Kidney glomerular epithelial cell (primary cell): Measurements from ENCODE around the gene CD99.

Experiments used
- DNase-seq: peaks from one replicate; lab custom pipeline; 2025; lab: John Stamatoyannopoulos, UW

Gene CD99, protein sequence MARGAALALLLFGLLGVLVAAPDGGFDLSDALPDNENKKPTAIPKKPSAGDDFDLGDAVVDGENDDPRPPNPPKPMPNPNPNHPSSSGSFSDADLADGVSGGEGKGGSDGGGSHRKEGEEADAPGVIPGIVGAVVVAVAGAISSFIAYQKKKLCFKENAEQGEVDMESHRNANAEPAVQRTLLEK

GRCh38 chrX:2690856-2691542 is at the start of gene CD99:
TSS of gene CD99 (plus strand) at chrX:2691295. CDS start at chrX:2691361, 66 bp downstream.
- DNase-seq, result no peak

DNA sequence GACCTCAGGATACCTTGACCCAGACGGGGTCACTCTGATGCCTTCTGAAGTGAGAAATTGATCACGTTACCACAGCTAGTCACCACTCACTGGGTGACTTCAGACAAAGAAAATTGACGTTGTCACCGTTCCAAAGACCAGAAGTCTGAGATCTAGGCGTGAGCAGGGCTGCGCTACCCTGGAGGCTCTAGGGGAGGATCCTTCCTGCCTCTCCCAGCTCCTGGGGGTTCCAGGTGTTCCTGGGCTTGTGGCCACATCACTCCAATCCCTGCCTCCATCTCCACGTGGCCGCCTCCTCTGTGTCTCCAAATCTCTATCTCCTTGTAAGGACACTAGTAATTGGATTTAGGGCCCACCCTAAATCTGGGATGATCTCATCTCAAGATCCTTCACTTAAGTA is 48.9 kb upstream of the CD99 start:
- no peak for DNase-seq

- no peak for DNase-seq
Observed at GRCh38 chrX:2642791-2643190, 48.3 kb upstream of the CD99 start.

GRCh38 chrX:2643880-2644279 is 47.2 kb upstream of the CD99 start:
- DNase-seq, result no peak

GRCh38 chrX:2645563-2645962 is 45.5 kb upstream of the CD99 start:
- no peak for DNase-seq

DNA sequence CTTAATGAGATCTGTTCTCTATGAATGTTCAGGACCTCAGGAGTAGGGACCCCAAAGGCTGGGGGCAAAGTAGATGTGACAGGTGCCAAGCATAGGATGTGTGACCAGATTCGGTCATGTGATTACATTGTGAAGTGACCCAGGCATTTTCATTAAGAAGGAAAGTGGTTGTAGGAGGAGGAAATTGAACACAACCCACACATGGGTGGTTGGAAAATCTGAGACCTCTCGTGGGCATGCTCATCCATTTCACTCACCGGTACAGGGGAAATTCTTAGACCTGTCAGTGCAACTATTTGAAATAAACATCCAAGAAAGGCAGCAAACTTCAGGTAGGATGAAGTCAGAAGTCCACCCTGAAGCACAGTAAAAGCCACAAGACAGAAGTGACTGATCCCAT is 43.5 kb upstream of the CD99 start:
- DNase-seq, result no peak

DNA sequence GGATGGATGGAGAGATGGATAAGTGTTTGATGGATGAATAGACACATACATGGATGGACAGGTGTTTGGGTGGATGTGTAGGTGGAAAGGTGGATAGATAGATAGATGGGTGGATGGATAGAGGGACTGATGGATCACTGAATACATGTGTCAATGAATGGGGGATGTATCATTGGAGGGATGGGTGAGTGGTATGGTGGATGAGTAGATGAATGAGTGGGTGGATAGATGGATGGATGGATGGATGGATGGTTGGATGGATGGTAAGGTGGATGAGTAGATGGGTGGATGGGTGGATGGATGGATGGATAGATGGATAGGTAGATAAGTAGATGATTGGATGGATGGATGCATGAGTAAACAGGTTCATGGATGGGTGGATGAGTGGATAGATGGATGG is 41.1 kb upstream of the CD99 start:
- DNase-seq, result no peak

DNA sequence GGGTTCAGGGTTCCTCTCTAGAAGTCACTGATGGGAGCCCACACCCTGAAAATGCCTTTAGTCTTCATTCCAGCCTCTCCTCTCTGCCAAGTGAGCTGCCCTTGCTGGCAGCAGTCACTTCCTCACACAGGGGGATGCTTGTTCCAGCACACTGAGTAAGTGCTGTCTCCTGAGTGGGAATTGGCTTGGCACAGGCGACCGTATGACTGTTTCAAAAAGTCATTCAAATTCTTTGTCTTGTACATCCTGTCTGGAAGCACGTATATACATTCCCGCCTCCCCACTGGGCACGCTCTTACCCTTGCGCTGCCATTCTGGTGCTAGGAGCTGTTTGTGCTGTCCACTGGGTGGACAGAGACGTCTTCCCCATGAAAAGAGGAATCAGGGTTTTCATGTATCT is 40.2 kb upstream of the CD99 start:
- no peak for DNase-seq

- no peak for DNase-seq
Observed at GRCh38 chrX:2652106-2652505, 39.0 kb upstream of the CD99 start.

DNA sequence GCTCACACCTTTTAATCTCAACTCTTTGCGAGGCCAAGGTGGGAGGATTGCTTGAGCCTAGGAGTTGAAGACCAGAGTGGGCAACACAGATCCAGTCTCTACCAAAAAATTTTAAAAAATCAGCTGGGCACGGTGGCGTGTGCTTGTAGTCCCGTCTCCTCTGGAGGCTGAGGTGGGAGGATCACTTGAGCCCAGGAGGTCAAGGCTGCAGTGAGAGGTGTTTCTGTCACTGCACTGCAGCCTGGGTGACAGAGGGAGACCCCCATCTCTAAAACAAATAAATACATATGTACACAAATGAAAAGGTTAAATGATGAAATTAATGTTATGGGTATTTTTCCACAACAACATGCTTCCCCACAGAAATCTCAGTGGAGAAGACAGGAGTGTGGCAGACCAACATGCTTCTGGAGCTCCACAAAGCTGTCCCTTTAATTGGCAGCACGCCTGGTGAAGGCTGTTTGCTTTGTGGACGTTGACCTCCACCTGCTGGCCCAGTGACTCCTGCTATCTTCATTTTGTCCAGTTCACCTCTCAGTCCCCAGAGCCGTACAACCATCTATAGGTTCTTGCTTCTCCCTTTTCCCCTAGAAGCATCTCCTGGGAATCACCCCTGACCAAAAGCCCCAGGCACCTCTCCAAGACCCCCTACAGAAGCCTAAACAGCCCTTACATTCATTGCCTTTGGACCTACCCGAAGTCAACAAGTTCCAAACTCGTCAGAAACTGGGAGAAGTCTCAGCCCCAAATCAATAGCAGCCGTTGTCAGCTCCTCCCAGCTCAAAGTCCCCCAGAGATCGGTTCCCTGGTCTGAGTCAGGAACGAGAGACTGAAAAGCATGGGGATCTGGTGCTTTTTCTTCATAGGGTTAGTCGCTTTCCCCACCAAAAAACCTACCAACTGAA is 36.4 kb upstream of the CD99 start:
- no peak for DNase-seq

DNA sequence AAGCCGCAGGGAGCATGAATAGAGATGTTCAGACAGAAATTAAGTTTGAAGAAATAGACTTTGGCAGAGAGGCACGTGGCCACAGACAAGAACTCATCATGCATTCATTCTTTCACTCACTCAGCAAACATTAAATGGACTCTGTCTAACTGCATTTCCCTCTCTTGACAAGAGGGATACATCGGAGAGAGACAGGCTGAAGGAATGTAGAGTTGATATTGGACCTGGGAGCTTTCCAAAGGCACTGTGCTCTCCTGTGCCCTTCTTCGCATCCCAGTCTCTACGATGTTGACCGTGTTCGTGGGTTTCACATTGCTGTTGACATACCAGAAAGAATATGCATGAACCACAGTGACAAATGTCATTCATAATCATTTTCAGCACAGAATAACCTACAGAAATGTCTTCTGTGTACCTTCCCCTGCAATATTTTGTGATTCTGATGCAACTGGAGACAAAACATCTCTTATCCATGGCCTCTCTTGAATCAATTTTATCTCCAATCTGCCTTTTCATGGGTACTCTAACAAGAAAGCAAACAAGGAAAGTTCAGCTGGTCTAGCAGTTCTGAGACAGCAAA is 34.7 kb upstream of the CD99 start:
- DNase-seq, result no peak

GRCh38 chrX:2657532-2658113 is 33.5 kb upstream of the CD99 start:
- DNase-seq, result no peak

- DNase-seq, result no peak
Observed at GRCh38 chrX:2658585-2659292, 32.4 kb upstream of the CD99 start.

GRCh38 chrX:2662586-2662985 is 28.5 kb upstream of the CD99 start:
- DNase-seq, result no peak

- no peak for DNase-seq
Observed at GRCh38 chrX:2664502-2664901, 26.6 kb upstream of the CD99 start.

DNA sequence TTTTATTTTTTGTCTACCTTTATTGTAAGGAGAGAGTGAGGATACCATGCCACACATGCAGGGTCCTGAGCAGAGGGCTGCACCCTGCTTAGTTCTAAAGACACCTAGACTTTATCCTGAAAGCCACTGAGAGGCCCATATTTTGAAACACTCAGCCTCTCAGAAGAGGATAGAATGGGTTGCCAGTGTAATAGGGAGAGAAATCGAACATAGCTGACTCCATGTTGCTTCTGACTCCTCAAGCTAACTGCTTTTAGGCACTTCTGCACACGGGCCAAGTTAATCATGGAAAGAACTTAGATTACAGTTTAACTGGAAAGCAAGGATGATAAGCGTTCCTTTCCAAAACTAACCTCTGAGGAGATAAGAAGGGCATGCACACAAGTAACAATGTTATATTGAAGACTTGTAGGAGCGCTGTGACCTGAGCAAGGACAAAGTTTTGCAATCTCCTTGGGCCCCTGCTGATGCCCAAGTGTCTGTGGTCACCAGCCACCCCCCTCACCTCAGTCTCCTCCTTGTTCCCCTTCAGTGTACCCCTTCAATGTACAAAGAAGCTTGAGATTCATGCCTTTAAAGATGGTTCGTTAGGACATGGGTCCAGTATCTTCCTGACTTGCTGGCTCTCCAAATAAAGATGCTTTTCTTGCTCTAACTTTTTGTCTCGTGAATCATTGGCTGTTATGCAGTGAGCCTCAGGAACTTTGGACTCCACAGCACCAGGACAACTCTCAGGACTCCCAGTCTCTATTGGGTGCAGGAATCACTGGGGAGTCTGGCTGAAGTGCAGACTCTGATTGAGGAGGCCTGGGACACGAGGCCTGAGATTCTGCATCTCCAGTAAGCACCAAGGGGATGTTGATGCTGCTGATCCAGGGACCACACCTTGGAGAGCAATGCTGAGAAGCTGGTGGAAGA is 25.4 kb upstream of the CD99 start:
- no peak for DNase-seq

GRCh38 chrX:2666491-2666890 is 24.6 kb upstream of the CD99 start:
- DNase-seq, result no peak

DNA sequence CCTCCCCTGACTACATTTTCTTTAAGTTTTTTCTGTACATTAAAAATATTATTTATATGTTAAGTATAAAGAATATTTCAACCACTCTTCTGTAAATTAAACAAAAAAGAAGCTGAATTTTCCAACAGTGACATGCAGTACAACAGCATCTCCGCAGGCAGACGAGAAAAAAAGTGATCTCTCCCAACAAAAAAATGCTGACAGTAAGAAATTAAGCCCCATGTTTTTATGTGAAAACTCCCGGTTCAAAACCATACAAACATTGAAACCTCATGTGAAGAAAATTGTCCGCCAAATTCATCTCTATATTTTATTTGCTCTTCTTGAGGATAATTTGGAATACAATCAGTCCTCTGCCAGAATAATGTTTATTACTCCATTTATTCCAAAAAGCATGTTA is 20.1 kb upstream of the CD99 start:
- no peak for DNase-seq

DNA sequence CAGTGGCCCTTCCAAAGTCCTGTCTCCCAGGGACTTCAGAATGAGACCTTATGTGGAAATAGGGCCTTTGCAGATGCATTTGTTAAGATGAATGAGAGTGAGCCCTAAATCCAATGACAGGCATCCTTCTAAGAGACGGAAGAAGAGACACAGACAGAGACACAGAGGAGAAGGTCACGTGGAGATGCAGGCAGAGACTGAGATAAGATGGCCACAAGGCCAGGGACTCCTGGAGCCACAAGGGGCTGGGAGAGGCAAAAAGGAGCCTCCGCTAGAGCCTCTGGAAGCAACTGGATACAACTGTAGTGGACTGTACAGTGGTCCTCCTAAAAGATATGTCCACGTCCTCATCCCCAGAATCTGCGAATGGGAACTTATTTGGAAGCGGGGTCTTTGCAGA is 19.0 kb upstream of the CD99 start:
- DNase-seq, result no peak

- no peak for DNase-seq
Observed at GRCh38 chrX:2673611-2674010, 17.5 kb upstream of the CD99 start.
